ENCODE measurements around the gene FBXO48.
"Not testable (repeated sequence)": the region's sequence is repeated elsewhere in the genome, so short reads cannot be mapped to it uniquely, and the experiment has no call there.

Gene FBXO48

GRCh38 chr2:68467077-68467960 lies at the start of gene FBXO48, which contains the start of gene APLF:
Gene FBXO48 (minus strand): TSS chr2:68467294. CDS start chr2:68465145, 2,149 bp downstream.
Gene APLF (plus strand): TSS chr2:68467585. CDS start chr2:68467732, 147 bp downstream.
- no peaks in the 10 kb centered on the region for H3K9me3 Mint-ChIP-seq
- peaks cover 13 to 34% of the 10 kb centered on the region in 2 donors for H3K4me1 Mint-ChIP-seq
- H3K27ac Mint-ChIP-seq = peak within 1 kb of the TSS; percentile 97
- peak; percentile 94 to 95 for ATAC-seq (replicated peaks)
- DNase-seq = peak; percentile 98
- peaks cover 0 to 4% of the 10 kb centered on the region in 2 donors for H3K36me3 Mint-ChIP-seq
- no peaks in the 10 kb centered on the region for H3K27me3 Mint-ChIP-seq
- peak within 1 kb of the TSS; percentile 97 to 98 for H3K4me3 Mint-ChIP-seq

GRCh38 chr2:68516051-68516955 lies 49.2 kb upstream of the FBXO48 start:
- Mint-ChIP-seq H3K9me3 (peaks cover 0 to 4% of the 10 kb centered on the region in 2 donors), H3K4me1 (peaks cover 0 to 2% of the 10 kb centered on the region in 2 donors), H3K27ac (no peak overlapping the region), H3K36me3 (peaks cover 12 to 19% of the 10 kb centered on the region in 2 donors), H3K27me3 (no peaks in the 10 kb centered on the region), H3K4me3 (no peak overlapping the region)
- ATAC-seq (replicated peaks) (no peak), DNase-seq (no peak)

GRCh38 chr2:68514316-68514929 lies 47.3 kb upstream of the FBXO48 start:
- peaks cover 7 to 11% of the 10 kb centered on the region in 2 donors for H3K36me3 Mint-ChIP-seq
- H3K4me1 Mint-ChIP-seq = no peaks in the 10 kb centered on the region

GRCh38 chr2:68512966-68513365 lies 45.9 kb upstream of the FBXO48 start:
- Mint-ChIP-seq H3K9me3 (peaks cover 0 to 4% of the 10 kb centered on the region in 2 donors), H3K4me3 (no peak overlapping the region), H3K4me1 (no peaks in the 10 kb centered on the region), H3K27ac (no peak overlapping the region), H3K36me3 (peaks cover 12 to 23% of the 10 kb centered on the region in 2 donors), H3K27me3 (no peaks in the 10 kb centered on the region)
- ATAC-seq (replicated peaks) (no peak), DNase-seq (no peak)

More at GRCh38 chr2:68514316-68514929, 47.3 kb upstream of the FBXO48 start:
- H3K27me3 Mint-ChIP-seq = no peaks in the 10 kb centered on the region
- H3K4me3 Mint-ChIP-seq = no peak overlapping the region
- peaks cover 0 to 4% of the 10 kb centered on the region in 2 donors for H3K9me3 Mint-ChIP-seq
- ATAC-seq (replicated peaks) (no peak), DNase-seq (no peak)
- H3K27ac Mint-ChIP-seq = no peak overlapping the region

GRCh38 chr2:68512326-68512725 lies 45.2 kb upstream of the FBXO48 start:
- Mint-ChIP-seq H3K4me1 (no peaks in the 10 kb centered on the region), H3K4me3 (no peak overlapping the region), H3K9me3 (peaks cover 0 to 4% of the 10 kb centered on the region in 2 donors), H3K27me3 (no peaks in the 10 kb centered on the region), H3K27ac (no peak overlapping the region), H3K36me3 (peaks cover 12 to 24% of the 10 kb centered on the region in 2 donors)
- no peak for DNase-seq
- ATAC-seq (replicated peaks) = no peak

- ATAC-seq (replicated peaks) = no peak
- Mint-ChIP-seq H3K4me1 (no peaks in the 10 kb centered on the region), H3K4me3 (no peak overlapping the region), H3K27ac (no peak overlapping the region), H3K27me3 (no peaks in the 10 kb centered on the region), H3K9me3 (no peaks in the 10 kb centered on the region), H3K36me3 (peaks cover 5 to 25% of the 10 kb centered on the region in 2 donors)
- DNase-seq = no peak
Measured at GRCh38 chr2:68506170-68506569, 39.1 kb upstream of the FBXO48 start.

- Mint-ChIP-seq H3K27ac (no peak overlapping the region), H3K9me3 (no peaks in the 10 kb centered on the region), H3K4me1 (no peaks in the 10 kb centered on the region), H3K4me3 (no peak overlapping the region), H3K36me3 (peaks cover 5 to 25% of the 10 kb centered on the region in 2 donors), H3K27me3 (no peaks in the 10 kb centered on the region)
- no peak for DNase-seq
- ATAC-seq (replicated peaks) = no peak
Measured at GRCh38 chr2:68505603-68506159, 38.6 kb upstream of the FBXO48 start.

- ATAC-seq (replicated peaks) (no peak), DNase-seq (no peak)
- Mint-ChIP-seq H3K4me3 (no peak overlapping the region), H3K27me3 (no peaks in the 10 kb centered on the region), H3K36me3 (peaks cover 5 to 19% of the 10 kb centered on the region in 2 donors), H3K9me3 (peaks cover 0 to 5% of the 10 kb centered on the region in 2 donors), H3K27ac (no peak overlapping the region), H3K4me1 (no peaks in the 10 kb centered on the region)
Measured at GRCh38 chr2:68501768-68502167, 34.7 kb upstream of the FBXO48 start.

GRCh38 chr2:68500649-68501048 lies 33.6 kb upstream of the FBXO48 start:
- ATAC-seq (replicated peaks) = no peak
- H3K36me3 Mint-ChIP-seq = peaks cover 14 to 16% of the 10 kb centered on the region in 2 donors
- no peaks in the 10 kb centered on the region for H3K27me3 Mint-ChIP-seq
- no peaks in the 10 kb centered on the region for H3K4me1 Mint-ChIP-seq
- peaks cover 0 to 9% of the 10 kb centered on the region in 2 donors for H3K9me3 Mint-ChIP-seq
- H3K27ac Mint-ChIP-seq = no peak overlapping the region
- H3K4me3 Mint-ChIP-seq = no peak overlapping the region
- DNase-seq = no peak

GRCh38 chr2:68499133-68499532 lies 32.0 kb upstream of the FBXO48 start:
- Mint-ChIP-seq H3K27me3 (no peaks in the 10 kb centered on the region), H3K9me3 (peaks cover 0 to 9% of the 10 kb centered on the region in 2 donors), H3K36me3 (peaks cover 20 to 27% of the 10 kb centered on the region in 2 donors), H3K27ac (no peak overlapping the region), H3K4me1 (no peaks in the 10 kb centered on the region), H3K4me3 (no peak overlapping the region)
- DNase-seq (no peak), ATAC-seq (replicated peaks) (no peak)

GRCh38 chr2:68491582-68491981 lies 24.5 kb upstream of the FBXO48 start:
- Mint-ChIP-seq H3K36me3 (peaks cover 16 to 29% of the 10 kb centered on the region in 2 donors), H3K9me3 (peaks cover 0 to 4% of the 10 kb centered on the region in 2 donors), H3K27me3 (no peaks in the 10 kb centered on the region), H3K4me3 (no peak overlapping the region), H3K27ac (no peak overlapping the region), H3K4me1 (peaks cover 4 to 12% of the 10 kb centered on the region in 2 donors)
- ATAC-seq (replicated peaks) (no peak), DNase-seq (no peak)

GRCh38 chr2:68489282-68489681 lies 22.2 kb upstream of the FBXO48 start:
- Mint-ChIP-seq H3K4me3 (no peak overlapping the region), H3K27me3 (no peaks in the 10 kb centered on the region), H3K9me3 (peaks cover 0 to 1% of the 10 kb centered on the region in 2 donors), H3K36me3 (peaks cover 3 to 13% of the 10 kb centered on the region in 2 donors), H3K4me1 (peaks cover 4 to 12% of the 10 kb centered on the region in 2 donors), H3K27ac (no peak overlapping the region)
- ATAC-seq (replicated peaks) (no peak), DNase-seq (no peak)

GRCh38 chr2:68488605-68489004 lies 21.5 kb upstream of the FBXO48 start:
- not testable (repeated sequence) for H3K27ac Mint-ChIP-seq

More at GRCh38 chr2:68488605-68489004, 21.5 kb upstream of the FBXO48 start:
- H3K4me3 Mint-ChIP-seq, H3K9me3 Mint-ChIP-seq, H3K36me3 Mint-ChIP-seq, H3K27me3 Mint-ChIP-seq, DNase-seq: not testable (repeated sequence)
- peak; percentile 38 to 53 for ATAC-seq (replicated peaks)
- H3K4me1 Mint-ChIP-seq = peaks cover 4 to 12% of the 10 kb centered on the region in 2 donors

Data from stimulated activated naive B cell treated with anti-CD40 and anti-IgM and Interleukin-4, amounts not matched to agents 10 μg/mL and 1 μg/mL and 100 μg/mL, for 72 hours (primary cell).